SU-DHL-6 (cell line): Measurements from ENCODE around the gene FARS2.
A peak's percentile ranks its signal among the peaks of the same experiment; 100 is the strongest.

Experiments
- H2AFZ ChIP-seq: fragments of 200-600 bp; sonication (generic); 2 replicates; pipeline ENCODE4 v1.6.1; 2014; ENCODE audit warnings: low read depth, mild to moderate bottlenecking, moderate library complexity, mixed read lengths, antibody characterized with exemption, low read length; ENCODE audit not compliant: severe bottlenecking
- H3F3A ChIP-seq: fragments of 200-600 bp; shearing (Covaris generic); 2 replicates; pipeline ENCODE4 v1.6.0; 2016; ENCODE audit warnings: antibody characterized with exemption, mild to moderate bottlenecking; ENCODE audit not compliant: insufficient read depth
- H3K27ac ChIP-seq: fragments of 200-600 bp; sonication (generic); 2 replicates; pipeline ENCODE4 v1.5.1; 2016; ENCODE audit warnings: low read depth, mild to moderate bottlenecking, low read length, moderate library complexity, mixed read lengths
- H3K27me3 ChIP-seq: fragments of 200-600 bp; sonication (generic), shearing (Covaris generic); 2 replicates; pipeline ENCODE4 v1.6.0; 2014; ENCODE audit warnings: mild to moderate bottlenecking, low read length
- H3K36me3 ChIP-seq: fragments of 200-600 bp; sonication (generic); 2 replicates; pipeline ENCODE4 v1.6.1; 2014; ENCODE audit warnings: mild to moderate bottlenecking, low read length, mixed read lengths
- H3K4me2 ChIP-seq: fragments of 300-600, 200-600 bp; shearing (Covaris generic), sonication (generic); 2 replicates; pipeline ENCODE4 v1.6.0; 2014; ENCODE audit warnings: low read length, low read depth, mild to moderate bottlenecking; ENCODE audit not compliant: poor library complexity, severe bottlenecking
- H3K4me3 ChIP-seq: fragments of 200-600 bp; sonication (generic); 2 replicates; pipeline ENCODE4 v1.5.1; 2014; ENCODE audit warnings: antibody characterized with exemption, low read length, mild to moderate bottlenecking, mixed read lengths; ENCODE audit not compliant: insufficient read depth, poor library complexity, severe bottlenecking
- H3K79me2 ChIP-seq: fragments of 200-600 bp; sonication (generic); 2 replicates; pipeline ENCODE4 v1.6.1; 2014; ENCODE audit warnings: mild to moderate bottlenecking, low read length, moderate library complexity; ENCODE audit not compliant: insufficient read depth
- H3K9ac ChIP-seq: fragments of 200-600 bp; sonication (generic); 2 replicates; pipeline ENCODE4 v1.7.0; 2014; ENCODE audit warnings: mild to moderate bottlenecking, low read length
- H3K9me2 ChIP-seq: fragments of 200-600 bp; sonication (generic); replicated peaks from 2 replicates; pipeline ENCODE4 v1.6.1; 2014; ENCODE audit warnings: low read length; ENCODE audit not compliant: insufficient read depth
- H3K9me3 ChIP-seq: fragments of 200-600 bp; sonication (generic); 2 replicates; pipeline ENCODE4 v1.6.1; 2014; ENCODE audit warnings: low read length, mixed read lengths; ENCODE audit not compliant: insufficient read depth
- H4K20me1 ChIP-seq: fragments of 200-600 bp; sonication (generic); 2 replicates; pipeline ENCODE4 v1.6.1; 2014; ENCODE audit warnings: low read depth, mild to moderate bottlenecking, antibody characterized with exemption, low read length, moderate library complexity, mixed read lengths
- EZH2phosphoT487 ChIP-seq: fragments of 200-600 bp; sonication (generic), shearing (Covaris generic); conservative IDR thresholded peaks from 2 replicates; pipeline ENCODE4 v1.6.1; 2018; ENCODE audit warnings: mild to moderate bottlenecking, antibody characterized with exemption, low read length, moderate library complexity, mixed read lengths
- TF ChIP-seq, protein P1 (sequence below): fragments of 200-600 bp; sonication (generic); IDR thresholded peaks from one replicate; pipeline ENCODE4 v1.5.1; 2017; ENCODE audit warnings: antibody characterized with exemption, mild to moderate bottlenecking, low read length, moderate library complexity; ENCODE audit not compliant: insufficient read depth, poor library complexity, severe bottlenecking

Gene FARS2

DNA sequence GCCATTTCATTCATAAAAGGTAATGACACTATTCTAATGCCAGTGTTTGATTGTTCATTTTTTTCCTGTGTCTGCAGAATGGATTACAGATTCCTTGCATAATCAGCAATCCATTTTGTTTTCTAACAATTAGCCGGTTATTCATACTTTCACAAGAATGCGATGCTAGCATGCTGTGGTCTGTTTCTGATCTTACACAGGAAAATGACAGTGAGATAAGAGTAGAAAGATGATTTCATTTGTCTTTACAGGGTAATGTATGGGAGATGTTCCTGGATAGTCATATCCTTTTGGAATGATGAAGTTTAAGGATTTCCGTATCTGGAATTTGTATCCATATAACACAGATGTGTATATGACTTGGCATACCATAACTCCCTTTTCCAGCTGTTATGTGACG lies 207.3 kb downstream of the FARS2 start:
- Histone ChIP-seq H3F3A (no peaks in the 10 kb centered on the region), H3K9me3 (no peaks in the 10 kb centered on the region), H3K9me2 (no peaks in the 10 kb centered on the region), H3K79me2 (no peaks in the 10 kb centered on the region), H2AFZ (no peak overlapping the region), H3K4me2 (no peak overlapping the region), H3K36me3 (no peaks in the 10 kb centered on the region), H3K9ac (no peak overlapping the region), H3K27ac (no peak overlapping the region), H3K4me3 (no peak overlapping the region), H4K20me1 (no peaks in the 10 kb centered on the region), H3K27me3 (no peaks in the 10 kb centered on the region)
- TF ChIP-seq, protein P1, sequence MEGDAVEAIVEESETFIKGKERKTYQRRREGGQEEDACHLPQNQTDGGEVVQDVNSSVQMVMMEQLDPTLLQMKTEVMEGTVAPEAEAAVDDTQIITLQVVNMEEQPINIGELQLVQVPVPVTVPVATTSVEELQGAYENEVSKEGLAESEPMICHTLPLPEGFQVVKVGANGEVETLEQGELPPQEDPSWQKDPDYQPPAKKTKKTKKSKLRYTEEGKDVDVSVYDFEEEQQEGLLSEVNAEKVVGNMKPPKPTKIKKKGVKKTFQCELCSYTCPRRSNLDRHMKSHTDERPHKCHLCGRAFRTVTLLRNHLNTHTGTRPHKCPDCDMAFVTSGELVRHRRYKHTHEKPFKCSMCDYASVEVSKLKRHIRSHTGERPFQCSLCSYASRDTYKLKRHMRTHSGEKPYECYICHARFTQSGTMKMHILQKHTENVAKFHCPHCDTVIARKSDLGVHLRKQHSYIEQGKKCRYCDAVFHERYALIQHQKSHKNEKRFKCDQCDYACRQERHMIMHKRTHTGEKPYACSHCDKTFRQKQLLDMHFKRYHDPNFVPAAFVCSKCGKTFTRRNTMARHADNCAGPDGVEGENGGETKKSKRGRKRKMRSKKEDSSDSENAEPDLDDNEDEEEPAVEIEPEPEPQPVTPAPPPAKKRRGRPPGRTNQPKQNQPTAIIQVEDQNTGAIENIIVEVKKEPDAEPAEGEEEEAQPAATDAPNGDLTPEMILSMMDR: no peak
- TF ChIP-seq EZH2phosphoT487: no peak

DNA sequence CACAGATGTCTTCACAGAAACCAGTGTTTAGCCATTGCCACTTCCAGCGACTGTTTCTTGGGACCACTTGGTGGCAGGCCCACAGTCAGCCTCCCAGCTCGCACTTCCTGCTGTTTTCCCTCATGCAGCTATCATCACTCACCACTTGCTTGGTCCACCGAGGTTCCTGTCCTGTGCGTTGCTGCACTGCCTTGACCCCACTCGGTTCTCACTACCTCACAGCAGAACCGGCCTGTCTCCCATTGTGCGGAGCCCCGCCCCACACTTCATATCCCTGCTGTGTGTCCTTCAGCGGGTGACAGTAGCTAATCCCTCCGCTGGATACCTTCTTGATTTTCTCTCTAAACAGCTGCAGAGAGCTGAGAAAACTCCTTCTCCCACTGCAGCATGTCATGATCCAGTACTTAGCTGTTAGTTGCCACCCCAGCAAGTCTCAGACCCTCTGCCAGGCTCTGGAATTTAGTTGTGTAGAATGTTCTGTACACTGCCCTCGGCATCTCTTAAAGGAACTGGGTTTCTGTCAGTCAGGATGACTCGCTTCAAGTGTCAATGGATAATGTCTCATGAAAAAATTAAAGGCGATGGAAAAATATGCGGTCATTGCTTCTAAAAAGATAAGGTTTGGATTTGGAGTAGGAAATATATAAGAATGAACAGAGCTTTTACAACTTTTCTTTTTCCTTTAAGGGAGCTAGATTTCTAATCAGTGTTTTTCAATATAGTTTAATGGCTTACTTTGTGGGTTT lies 208.0 kb downstream of the FARS2 start:
- Histone ChIP-seq H2AFZ (no peak overlapping the region), H3K9ac (no peak overlapping the region), H3K79me2 (no peaks in the 10 kb centered on the region), H3K4me3 (no peak overlapping the region), H4K20me1 (no peaks in the 10 kb centered on the region), H3K36me3 (no peaks in the 10 kb centered on the region), H3K4me2 (no peak overlapping the region), H3K27me3 (no peaks in the 10 kb centered on the region), H3K9me3 (no peaks in the 10 kb centered on the region), H3K27ac (no peak overlapping the region), H3F3A (no peaks in the 10 kb centered on the region), H3K9me2 (no peaks in the 10 kb centered on the region)
- TF ChIP-seq, protein P1: no peak
- no peak for TF ChIP-seq EZH2phosphoT487

DNA sequence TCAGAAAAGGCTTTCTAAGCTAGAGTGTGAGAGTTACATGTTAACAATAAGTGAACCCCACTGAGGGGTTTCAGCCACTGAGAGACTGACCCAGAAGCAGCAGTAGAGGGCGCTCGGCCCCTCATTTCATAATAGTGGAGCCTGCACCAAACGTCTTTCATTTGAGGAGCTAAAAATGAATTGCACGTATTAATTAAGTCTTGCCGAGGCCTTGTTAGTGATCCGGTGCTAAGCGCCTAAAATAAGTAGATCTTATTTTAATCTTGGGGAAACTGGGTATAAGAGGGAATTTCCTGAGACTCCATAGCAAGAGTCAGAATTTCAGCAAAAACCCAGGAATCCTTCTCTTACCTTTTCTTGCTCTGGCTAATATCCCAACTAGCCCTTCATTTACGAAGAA lies 209.7 kb downstream of the FARS2 start:
- Histone ChIP-seq H3K4me3 (no peak overlapping the region), H3K27ac (no peak overlapping the region), H3K4me2 (no peak overlapping the region), H3K9me3 (no peaks in the 10 kb centered on the region), H3K36me3 (no peaks in the 10 kb centered on the region), H4K20me1 (no peaks in the 10 kb centered on the region), H3F3A (no peaks in the 10 kb centered on the region), H2AFZ (no peak overlapping the region), H3K27me3 (no peaks in the 10 kb centered on the region), H3K9me2 (no peaks in the 10 kb centered on the region), H3K9ac (no peak overlapping the region), H3K79me2 (no peaks in the 10 kb centered on the region)
- TF ChIP-seq, protein P1: peak; percentile 99
- TF ChIP-seq EZH2phosphoT487: no peak
